LNCAP (cell line): ENCODE data around the gene LRRC40.
A peak's percentile ranks its signal among the peaks of the same experiment; 100 is the strongest.

ENCODE experiments used
- TF ChIP-seq, protein P1 (sequence below): fragments of 450-650 bp; IDR thresholded peaks from 2 replicates; pipeline ENCODE4 v1.5.1; 2017; ENCODE audit warnings: mild to moderate bottlenecking

LRRC40 gene

DNA sequence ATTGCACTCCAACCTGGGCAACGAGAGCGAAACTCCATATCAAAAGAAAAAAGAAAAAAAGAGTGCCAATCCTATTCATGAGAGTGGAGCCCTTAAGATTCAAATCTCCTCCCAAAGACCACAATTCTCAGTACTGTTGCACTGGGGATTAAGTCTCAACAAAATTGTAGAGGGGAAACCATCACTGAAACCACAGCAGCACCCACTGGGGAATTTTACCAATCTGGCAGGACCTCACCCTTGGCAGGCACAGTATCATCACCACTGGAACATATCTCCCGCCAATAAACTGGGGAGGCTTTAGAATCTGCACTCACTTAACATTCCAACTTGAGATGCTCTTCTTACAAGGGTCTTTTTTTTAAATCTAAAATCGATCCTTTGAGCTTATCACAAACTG, 41.0 kb downstream of the LRRC40 start:
- TF ChIP-seq, protein P1, sequence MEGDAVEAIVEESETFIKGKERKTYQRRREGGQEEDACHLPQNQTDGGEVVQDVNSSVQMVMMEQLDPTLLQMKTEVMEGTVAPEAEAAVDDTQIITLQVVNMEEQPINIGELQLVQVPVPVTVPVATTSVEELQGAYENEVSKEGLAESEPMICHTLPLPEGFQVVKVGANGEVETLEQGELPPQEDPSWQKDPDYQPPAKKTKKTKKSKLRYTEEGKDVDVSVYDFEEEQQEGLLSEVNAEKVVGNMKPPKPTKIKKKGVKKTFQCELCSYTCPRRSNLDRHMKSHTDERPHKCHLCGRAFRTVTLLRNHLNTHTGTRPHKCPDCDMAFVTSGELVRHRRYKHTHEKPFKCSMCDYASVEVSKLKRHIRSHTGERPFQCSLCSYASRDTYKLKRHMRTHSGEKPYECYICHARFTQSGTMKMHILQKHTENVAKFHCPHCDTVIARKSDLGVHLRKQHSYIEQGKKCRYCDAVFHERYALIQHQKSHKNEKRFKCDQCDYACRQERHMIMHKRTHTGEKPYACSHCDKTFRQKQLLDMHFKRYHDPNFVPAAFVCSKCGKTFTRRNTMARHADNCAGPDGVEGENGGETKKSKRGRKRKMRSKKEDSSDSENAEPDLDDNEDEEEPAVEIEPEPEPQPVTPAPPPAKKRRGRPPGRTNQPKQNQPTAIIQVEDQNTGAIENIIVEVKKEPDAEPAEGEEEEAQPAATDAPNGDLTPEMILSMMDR, result no peak

DNA sequence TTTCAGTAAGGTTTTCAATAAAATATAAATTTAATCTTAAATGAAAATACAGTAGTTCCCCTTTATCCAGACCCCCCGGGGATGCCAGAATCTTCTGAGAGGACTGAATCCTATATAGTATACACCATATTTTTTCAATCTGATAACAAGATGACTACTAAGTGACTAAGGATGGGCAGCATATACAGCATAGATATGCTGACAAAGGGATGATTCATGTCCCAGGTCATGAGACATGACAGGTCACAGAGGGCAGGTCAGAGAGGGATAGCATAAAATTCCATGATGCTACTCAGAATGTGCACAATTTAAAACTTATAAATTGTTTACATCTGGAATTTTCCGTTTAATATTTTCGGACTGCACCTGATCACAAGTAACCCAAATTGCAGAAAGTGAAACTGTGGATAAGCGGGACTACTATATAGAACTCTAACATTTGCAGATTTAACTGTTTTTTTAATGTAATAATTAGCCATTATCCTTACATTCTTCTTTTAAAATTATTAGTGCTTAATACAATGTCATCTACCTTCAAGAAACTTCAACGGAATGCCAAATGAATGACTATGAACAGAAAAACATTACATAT, 48.8 kb downstream of the LRRC40 start:
- TF ChIP-seq, protein P1, result no peak

DNA sequence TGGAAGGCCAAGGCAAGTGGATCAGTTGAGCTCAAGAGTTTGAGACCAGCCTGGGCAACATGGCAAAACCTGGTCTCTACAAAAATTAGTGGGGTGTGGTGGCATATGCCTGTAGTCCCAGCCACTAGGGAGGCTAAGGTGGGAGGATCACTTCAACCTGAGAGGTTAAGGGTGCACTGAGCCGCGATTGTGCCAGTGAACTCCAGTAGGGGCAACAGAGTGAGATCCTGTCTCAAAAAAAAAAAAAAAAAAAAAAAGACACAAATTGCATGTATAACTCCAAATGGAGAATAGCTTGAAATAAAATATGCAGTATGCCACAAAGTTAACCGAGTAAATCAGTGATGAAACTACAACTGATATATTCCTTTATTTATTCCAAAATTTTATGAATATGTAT, 51.6 kb downstream of the LRRC40 start:
- TF ChIP-seq, protein P1, result no peak

DNA sequence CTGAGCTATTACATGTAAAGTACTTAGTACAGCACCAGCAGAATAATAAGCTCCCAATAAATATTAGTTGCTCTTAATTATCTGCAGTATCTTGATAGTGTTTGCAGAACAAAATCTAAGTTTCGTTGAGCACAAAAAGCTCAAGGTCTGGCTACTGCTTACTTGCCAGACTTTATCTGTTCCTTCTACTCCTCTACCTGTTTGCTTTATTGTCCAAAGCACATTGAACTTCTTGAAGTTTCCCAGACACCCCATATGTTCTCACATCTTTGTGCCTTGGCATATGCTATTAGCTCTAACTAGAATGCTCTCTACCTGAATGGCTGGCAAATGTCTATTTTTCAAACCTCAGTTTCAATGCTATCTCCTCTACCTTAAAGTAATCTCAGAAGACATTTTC, 54.9 kb downstream of the LRRC40 start:
- TF ChIP-seq, protein P1, result no peak

DNA sequence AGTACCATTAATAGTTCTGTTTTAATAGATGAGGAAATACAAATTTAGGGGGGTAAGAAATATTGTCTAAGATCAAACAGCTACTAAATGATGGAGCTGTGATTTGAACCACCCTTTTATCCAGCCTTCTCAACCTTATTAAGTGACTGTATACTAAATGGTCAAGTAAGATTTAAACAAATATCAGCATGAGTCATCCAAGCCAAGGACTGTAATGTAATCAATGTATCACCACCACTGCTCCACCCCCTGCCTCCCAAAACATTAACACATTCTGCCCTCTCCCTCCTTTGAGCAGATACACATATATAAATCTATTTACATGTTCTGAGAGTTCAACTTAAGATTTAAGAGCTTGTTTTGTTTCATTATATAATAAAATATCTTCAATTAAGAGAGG, 58.9 kb downstream of the LRRC40 start:
- TF ChIP-seq, protein P1, result no peak

DNA sequence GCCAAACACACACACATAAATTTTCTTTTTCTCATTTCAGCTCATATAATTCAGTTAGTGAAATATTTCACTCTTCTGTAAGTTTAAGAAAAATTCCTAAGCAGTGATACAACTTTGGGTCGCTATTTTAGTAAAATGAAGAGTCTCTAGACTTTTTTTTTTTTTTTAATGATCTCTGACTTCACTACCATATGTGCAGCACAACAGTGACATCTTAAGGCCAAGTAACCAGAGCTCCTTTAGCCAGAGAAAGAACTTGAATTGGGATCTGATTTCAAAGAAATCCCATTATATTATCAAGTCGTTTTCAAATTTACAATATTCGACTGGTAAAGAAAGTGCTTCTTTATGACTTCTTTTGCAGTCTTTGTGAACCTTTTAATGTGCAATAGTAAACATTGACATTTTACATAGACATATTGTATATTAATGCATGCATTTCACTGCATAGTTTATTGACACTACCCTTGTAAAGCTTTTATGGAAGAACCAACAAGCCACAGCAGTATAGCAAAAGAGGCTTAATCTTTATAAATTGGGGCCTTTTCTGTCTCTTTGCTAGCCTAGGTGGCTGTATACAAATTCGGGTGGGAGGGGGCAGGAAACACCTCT, 62.2 kb downstream of the LRRC40 start:
- TF ChIP-seq, protein P1, result peak; percentile 63

DNA sequence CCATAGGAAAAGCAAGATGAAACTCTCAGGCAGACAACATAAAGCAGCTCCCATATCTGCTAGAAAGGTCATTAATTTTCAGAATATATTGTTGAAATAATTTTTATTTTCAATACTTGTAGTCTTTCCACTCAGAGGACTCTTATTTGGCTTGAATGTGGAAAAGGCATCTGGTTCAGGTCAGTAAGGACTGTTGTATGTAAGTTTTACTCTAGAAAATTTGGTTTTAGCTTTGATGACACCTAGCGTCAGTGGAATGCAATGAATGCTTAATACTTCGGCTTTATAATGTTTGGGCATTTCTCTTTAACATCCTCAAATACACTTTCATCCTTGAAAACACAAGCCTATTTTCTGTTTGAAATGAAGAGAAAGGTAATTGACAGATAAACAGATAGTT, 63.3 kb downstream of the LRRC40 start:
- TF ChIP-seq, protein P1, result peak; percentile 49
